Kidney capillary endothelial cell (primary cell): ENCODE measurements around the gene PERM1.
"Not testable (repeated sequence)": the region's sequence is repeated elsewhere in the genome, so short reads cannot be mapped to it uniquely, and the experiment has no call there.

Source experiments
- DNase-seq: peaks from one replicate; pipeline ENCODE4 v3.0.0-alpha.2; 2018; ENCODE audit warnings: low spot score

The PERM1 gene

DNA sequence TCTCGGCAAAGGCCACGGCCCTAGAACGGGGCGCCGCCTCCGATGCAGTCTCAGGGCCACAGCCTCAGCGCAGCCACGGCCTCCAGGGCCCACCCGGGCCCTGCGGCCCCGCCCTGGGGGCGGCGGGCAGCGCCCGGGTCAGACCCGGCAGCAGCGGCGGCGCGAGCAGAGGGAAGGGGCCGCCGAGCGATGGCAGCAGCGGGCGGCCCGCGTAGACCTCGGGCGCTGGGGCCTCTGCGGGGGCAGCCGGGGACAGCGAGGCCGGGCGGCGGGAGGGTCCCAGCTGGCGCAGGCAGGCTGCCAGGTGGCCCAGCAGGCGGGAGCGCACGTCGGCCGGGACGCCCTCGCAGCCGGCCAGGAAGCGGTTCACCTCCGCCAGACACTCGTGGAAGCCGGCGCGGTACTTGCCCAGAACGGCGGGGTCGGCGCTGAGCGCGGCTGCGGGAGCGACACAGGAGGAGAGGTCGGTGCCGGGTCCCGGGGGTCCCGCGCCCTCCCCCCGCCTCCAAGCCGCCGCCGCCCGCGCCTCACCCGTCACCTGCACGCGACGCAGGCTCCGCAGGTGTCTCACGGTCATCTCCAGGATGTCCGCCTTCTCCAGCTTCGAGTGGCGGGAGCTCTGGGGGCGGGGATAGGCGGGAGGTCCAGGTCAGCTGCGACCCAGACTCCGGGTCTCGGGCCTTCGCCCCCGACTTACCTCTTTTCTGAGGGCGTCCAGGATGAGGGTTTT lies 17.3 kb upstream of the PERM1 start:
- DNase-seq = no peak

DNA sequence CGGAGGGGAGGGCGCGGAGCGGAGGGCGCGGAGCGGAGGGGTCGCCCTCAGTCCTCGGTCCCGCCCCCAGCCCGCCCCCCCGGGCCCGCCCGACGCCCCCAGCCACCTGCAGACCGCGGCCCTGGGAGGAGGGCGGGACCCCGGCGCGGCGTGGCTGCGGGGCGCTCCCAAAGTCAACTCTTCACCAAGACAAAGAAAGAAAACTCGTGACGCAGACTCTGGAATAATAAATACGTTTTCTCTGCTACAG lies 16.8 kb upstream of the PERM1 start:
- no peak for DNase-seq

DNA sequence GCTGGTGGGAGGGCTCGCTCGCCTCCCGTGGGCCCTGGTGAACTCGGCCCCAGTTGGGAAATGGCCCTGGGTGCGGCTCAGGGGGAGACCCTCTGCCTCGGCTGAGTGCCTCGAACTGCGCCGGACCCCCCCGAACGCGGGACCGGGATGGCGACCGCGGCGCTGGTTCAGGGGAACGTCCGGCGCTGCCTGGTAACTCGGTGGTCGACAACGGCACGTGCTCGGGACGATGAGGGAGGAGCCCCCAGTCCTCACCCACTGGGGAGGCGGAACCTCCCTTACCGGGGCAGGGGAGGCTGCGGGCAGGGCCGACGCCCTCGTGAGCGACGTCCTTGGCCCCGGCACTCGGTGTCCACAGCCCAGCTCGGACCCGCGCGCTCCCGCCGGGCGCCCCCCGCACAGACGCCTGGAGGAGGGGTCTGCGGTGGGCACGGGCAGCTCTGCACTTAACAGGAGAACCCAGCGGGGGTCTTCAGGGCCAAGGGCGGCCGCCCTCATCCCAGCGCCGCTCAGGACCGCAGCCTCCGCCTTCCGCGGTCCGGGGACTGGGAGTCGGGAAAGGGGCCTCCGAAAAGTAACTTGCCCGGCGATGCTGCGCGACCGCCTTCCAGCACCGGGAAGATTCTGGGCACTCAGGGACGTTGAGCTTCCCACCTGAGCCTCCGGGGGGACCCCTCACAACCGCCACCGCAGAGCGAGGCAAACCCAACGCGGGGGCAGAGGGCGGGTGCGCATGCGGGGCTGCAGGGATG lies 16.3 kb upstream of the PERM1 start:
- no peak for DNase-seq

DNA sequence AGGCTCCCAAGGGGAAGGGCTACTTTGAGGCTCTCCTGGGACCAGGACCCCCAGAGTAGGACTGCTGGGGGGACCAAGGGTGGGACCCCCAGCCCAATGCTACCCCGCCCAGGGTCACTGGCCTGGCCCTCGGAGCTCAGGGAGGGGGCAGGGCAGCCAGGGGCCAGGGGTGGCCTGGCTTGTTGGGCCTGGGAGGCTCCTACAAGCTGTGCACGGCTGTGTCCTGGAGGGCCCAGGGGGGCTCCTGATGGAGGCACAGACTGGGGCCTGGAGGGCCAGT lies 15.8 kb upstream of the PERM1 start:
- no peak for DNase-seq

DNA sequence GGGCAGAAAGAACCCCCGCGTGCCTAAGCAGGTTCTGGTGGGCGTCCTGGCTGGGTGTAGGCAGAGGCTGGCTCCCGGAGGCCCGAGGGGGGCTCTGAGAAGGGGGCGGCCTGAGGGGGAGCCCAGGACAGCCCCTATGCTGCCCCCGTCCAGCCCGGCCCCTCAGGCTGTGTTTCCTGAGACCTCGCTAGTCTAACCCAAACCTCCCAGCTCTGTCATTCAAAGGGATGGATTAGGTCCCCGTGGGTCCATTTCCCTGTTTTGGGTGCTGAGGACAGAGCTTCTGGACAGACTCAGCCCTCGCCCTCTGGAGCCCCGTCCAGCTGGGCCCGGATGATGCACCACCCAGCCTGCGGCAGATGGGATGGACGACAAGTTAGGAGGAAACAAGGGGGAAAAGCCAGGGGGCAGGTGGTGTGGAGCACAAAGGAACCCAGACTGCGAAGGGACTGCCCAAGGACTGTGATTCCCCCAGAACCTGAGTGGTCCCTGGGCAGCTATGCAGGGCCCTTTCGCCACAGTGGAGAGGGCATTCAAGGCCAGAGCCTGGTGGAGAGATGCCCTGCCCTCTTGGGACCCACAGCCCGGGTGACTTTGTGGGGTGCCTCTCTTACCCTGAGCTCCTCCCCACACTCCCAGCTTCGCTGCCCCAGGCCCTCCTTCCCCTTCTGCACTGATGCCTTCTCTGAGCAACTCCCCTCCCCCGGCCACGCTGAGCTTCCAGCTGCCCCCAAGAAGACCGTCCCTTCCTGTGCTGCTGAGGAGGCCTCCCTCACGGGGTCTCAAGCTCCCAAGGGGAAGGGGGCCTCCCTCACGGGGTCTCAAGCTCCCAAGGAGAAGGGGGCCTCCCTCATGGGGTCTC lies 15.2 kb upstream of the PERM1 start:
- DNase-seq = no peak

DNA sequence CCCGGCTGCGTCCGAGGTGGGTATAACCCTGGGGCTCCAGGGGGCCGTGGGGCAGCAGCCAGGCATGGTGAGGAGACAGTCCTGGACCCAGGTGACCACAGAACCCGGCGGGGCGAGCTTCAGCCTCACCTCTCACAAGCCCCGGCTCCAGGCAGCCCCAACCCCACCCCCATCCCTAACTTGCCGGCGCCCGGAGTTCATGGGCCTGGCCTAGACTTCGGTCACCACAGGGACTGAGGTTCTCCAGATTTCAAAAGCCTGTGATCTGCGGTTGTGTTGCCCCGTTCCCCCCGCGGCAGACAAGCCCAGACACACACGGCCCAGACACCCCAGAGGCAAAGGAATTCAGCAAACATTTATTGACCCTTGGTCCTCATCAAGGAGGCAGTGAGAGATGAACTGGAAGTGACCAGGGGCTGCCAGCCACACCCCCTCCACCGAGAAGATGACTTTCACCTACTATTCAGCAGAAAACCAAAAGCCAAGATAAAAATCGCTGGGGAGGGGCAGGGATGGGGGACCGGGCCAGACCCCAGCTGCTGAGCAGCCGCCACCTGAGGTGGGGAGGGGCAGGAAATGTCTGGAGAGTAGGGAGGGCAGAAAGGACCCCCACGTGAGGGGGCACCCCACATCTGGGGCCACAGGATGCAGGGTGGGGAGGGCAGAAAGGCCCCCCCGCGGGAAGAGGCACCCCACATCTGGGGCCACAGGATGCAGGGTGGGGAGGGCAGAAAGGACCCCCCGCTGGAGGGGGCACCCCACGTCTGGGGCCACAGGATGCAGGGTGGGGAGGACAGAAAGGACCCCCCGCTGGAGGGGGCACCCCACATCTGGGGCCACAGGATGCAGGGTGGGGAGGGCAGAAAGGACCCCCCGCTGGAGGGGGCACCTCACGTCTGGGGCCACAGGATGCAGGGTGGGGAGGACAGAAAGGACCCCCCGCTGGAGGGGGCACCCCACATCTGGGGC lies 14.1 kb upstream of the PERM1 start:
- no peak for DNase-seq

DNA sequence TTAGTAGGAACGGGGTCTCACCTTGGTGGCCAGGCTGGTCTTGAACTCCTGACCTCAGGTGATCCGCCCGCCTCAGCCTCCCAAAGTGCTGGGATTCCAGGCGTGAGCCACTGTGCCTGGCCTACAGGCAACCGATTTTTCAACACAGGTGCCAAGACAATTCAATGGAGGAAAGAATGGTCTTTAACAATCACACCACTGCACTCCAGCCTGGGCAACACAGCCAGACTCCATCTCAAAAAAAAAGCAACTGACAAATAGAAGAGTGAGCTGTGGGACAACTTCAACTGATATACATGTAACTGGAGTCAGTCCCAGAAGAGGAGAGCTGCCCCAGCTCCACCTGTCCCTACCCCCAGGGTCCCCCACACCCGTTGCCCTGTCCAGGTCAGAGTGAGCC lies 12.7 kb upstream of the PERM1 start:
- DNase-seq = not testable (repeated sequence)

DNA sequence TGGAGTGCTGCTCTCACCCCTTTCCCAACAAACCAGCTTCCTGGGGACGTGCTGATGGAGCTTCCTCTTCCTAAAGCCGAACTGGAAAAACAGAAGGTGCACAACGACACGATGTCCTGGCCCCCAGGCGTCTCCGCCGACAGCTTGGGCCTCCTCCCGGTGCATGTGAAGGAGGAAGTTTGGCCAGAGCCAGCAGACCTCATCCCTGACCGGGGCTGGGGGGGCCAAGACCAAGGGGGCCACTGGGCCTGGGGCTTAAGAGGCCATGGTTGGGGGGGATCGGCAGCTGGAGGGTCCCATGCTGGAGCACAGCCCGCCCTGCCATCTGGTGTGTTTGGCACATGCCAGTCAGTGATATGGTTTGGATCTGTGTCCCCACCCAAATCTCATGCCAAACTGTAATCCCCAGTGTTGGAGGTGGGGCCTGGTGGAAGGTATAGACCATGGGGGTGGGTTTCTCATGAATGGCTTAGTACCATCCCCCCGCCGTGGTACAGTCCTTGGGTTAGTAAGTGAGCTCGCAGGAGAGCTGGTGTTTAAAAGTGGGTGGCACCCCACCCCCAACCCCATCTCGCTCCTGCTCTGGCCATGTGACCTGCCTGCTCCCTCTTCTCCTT lies 11.6 kb upstream of the PERM1 start:
- no peak for DNase-seq

DNA sequence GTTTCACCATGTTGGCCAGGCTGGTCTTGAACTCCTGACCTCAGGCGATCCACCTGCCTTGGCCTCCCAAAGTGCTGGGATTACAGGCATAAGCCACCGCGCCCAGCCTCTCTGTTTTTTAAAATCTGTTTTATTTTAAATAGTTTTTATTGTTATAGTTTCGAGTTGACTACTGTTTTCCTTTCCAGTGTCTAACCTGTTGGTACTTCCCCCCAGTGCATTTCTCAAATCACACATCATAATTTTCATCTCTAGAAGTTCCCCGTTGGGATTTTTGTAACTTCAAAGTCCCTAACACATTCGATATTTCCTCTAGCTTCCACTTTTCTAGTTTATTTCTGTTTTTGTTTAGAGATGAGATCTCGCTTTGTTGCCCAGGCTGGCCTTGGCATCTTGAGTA lies 10.5 kb upstream of the PERM1 start:
- DNase-seq = no peak

DNA sequence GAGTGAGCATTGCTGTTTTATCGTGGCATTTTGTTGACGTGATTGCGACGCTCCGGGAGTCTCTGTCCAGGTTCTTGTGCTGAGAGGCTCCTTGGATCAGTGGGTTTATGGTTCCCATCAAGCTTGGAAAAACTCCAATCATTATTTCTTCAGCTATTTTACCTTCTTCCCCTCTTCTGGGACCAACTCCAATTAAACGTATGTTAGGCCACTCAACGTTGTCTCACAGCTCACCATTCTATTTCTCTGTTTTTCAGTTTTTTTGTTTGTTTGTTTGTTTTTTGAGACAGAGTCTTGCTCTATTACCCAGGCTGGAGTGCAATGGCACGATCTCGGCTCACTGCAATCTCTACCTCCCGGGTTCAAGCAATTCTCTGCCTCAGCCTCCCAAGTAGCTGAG lies 10.0 kb upstream of the PERM1 start:
- no peak for DNase-seq

DNA sequence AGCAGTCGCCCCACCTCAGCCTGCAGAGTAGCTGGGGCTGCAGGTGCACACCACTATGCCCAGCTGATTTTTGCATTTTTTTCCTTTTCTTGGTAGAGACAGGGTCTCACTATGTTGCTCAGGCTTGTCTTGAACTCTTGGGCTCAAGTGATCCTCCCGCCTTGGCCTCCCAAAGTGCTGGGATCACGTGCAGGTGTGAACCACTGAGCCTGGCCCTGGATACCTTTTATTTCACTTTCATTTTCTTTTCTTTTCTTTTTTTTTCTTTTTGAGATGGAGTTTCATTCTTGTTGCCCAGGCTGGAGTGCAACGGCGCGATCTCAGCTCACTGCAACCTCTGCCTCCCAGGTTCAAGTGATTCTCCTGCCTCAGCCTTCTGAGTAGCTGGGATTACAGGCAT lies 9.4 kb upstream of the PERM1 start:
- not testable (repeated sequence) for DNase-seq

DNA sequence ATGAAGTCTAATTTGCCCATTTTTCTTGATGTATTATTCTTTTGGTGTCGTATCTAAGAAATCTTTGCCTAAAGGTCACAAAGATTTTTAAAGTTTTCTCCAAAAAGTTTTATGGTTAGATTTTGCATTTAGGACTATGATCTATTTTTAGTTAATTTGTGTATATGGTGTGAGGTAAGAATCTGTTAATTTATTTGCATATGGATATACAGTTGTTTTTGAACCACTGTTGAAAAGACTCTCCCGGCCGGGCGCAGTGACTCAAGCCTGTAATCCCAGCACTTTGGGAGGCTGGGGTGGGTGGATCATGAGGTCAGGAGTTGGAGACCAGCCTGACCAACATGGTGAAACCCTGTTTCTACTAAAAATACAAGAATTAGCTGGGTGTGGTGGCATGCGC lies 6.2 kb upstream of the PERM1 start:
- not testable (repeated sequence) for DNase-seq

DNA sequence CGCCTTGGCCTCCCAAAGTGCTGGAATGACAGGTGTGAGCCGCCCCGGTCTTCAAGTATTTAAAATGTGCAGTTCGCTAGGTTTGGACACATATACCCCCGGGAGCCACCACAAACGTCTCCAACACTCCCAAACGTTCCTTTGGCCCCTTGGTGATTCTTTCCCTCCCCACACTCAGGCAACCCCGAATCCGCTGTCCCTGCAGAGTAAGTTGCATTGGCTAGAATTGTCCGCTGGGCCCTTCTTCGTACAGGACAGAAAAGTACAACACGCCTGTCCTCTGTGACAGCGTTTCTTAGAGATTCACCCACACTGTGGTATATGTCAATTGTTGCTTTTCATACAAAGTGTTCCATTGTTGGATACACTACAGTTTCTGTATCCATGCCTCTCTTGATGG lies 3.2 kb upstream of the PERM1 start:
- no peak for DNase-seq

DNA sequence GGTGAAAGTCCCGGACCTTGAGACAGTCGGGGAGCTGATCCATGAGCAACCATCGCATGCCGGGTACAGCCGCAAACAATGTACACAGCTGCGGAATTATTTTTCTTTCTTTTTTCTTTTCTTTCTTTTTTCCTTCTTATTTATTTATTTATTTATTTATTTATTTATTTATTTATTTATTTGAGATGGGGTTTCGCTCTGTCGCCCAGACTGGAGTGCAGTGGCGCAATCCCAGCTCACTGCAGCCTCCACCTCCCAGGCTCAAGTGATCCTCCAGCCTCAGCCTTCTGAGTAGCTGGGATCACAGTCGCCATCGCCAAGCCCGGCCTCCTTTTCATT lies 2.6 kb upstream of the PERM1 start:
- no peak for DNase-seq

DNA sequence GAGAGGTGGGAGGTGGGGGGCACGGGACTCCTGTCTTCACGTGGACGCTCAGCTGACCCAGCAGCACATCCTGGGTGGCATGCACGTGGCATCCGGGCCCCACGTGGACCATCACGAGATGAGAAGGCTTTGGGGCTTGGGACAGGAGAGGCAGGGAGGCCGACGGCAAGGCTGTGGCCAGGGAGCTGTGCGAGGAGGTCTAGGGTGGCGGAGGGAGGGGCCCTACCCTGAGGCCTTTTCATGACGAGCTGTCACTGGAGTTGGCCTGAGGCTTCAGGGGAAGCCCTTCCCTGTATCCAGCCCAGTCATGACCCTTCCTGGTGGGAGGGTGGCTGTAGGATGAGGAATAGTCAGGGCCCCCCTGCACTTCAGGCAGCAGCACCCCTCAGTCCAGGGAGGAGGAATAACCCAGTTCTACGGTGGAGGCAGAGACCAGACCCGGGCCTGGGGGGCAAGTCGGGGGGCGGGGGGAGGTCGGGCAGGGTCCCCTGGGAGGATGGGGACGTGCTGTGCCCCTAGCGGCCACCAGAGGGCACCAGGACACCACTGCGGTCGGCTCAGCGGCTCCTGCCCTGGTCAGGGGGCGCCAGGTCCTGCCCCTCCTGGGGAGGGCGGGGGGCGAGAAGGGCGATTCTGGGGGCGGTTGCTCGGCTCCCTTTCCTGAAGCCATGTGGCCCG lies 2.0 kb upstream of the PERM1 start:
- DNase-seq = no peak

DNA sequence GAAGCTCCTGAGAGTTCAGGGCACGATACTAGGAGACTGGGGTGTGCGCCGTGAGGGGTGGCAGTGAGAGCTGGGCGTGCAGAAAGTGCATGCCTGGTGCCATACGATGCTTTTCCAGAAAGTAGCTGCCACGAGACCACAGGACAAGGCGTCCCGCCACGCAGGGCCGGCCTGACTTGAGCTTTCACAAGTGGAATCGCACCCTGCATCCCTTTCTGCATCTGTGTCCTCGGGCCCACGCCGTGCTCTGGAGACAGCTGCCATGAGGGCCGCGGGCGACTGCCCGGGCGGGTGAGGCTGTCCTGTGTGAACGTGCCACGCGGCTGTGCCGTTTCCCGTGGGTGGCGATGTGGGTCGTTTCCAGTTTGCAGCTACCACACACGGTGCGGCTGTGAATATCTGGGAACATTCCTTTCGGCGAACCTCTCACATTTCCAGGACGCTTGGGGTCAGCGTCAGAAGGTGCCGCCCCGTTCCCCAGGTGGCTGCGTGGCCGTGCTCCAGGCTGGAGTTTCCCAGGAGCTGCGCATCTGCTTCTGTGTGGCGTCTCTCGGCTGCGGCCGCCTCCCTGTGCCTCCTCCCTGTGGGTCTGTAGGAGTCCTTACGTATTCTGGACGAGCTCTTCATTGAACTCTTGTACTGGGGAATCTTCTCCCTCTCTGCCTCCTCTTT lies 1.0 kb upstream of the PERM1 start:
- no peak for DNase-seq

DNA sequence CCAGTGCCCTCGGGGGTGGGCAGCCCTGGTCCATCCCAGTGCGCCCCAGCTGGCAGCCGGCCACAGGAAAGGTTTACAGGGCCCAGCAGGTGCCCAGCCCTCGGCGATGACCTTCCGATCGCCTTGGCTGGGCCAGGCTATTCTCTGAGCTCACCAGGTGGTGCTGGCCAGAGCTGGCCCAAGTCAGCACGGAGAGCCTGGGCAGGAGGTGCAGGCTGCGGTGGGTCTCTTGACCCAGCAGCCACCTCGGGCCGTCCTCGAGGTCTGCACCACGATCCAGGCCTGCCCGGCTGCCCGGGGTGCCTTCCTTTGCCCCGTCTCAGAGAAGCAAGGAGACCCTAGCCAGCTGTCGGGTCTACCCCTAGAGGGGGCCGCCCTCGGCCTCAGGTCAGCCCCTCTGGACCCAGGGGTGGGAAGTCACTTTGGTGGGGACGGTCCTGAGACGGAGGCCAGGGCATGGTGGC lies 370 bp downstream of the PERM1 start:
- DNase-seq = no peak

DNA sequence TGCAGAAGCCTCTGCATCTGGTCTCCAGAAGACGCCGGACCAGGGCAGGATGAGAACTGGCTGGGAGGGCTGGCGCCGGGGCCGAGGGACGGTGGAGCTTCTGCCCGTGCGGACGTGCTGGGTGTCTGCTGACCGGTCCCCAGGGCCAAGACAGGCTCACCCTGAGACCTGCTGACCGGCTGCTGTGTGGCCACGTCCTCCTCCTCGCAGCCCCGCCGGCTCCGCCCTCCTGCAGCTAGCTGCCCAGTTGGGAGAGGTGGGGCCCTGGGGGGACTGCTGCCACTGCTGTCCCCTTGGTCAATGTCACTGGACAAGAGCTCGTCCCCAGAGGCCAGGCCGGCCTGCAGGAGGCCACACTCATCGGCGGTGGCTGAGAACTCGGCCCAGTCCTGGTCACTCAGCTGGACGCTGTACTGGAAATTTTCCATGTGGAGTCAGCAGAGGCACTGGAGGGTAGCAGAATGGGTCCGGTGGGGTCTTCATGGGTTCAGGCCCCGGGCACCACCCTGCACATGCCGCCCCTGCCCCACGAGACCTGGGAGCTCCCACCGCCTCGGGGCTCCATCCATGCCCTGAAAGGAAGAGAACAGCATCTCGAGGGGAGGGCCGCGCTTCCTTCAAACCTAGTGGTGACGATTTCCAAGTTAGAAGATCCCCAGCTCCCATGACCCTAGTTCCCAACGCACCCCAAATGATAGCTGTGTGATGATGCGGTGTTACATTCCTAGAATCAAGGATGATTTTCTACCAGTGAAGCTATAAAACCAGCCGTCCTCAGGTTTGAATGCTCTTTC lies 1.1 kb downstream of the PERM1 start:
- no peak for DNase-seq

DNA sequence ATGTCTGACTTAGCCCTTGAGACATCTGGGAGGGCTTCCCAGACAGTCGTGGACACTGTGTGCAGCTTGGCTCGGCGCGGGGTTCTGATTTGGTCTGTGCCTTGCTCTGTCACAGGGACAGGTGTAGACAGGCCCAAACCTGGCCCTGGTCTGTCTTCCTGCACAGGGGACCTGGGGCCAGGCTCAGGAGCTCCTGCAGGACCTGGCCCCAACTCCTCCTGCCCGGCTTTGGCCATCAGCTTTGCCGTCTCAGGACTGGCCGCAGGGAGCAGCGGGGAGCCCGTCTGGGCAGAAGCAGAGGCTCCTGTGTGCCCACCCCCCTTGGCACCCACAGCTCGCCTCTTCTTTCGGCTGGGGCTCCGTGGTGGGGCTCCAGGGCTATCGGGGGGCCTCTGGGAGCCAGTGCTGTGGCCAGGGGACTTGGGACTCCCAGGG lies 1.7 kb downstream of the PERM1 start:
- DNase-seq = no peak

DNA sequence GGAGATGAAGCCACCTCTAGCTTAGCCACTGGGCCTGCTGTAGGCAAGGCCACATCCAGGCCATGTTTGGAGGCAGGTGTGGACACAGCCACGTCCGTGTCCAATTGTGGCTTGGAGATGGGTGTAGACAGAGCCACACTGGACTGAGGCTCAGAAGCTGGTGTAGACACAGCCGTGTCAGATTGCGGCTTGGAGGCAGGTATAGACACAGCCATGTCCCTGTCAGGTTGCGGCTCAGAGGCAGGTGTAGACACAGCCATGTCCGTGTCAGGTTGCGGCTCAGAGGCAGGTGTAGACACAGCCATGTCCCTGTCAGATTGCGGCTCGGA lies 2.2 kb downstream of the PERM1 start:
- no peak for DNase-seq
